Peyer's patch (tissue), 4 donors: Measurements from ENCODE around the gene ARMH3. TPM values are rescaled to one million over a fixed set of nuclear protein-coding genes. Genes with fewer than 3 reads are reported as not detected.

Source experiments
- DNase-seq, 3 donors: peaks; one replicate each; pipeline ENCODE4 v3.0.0-alpha.2; 2017 to 2019
- H3K27ac ChIP-seq, 4 donors: fragments of 200-600 bp; sonication (generic); one replicate each; pipeline ENCODE4 v1.5.1; 2016 to 2019
- H3K27me3 ChIP-seq, 2 donors: fragments of 200-600 bp; sonication (generic); one replicate each; pipeline ENCODE4 v1.5.1; 2019
- H3K36me3 ChIP-seq, 3 donors: fragments of 200-600 bp; sonication (generic); one replicate each; pipeline ENCODE4 v1.5.1; 2016 to 2019
- H3K4me1 ChIP-seq, 4 donors: fragments of 200-600 bp; sonication (generic); one replicate each; pipeline ENCODE4 v1.5.1; 2016 to 2019
- H3K4me3 ChIP-seq, 4 donors: fragments of 200-600 bp; sonication (generic); 1 replicate in 3 of 4; 2 replicates in 1 of 4; pipeline ENCODE4 v1.5.1; 2016 to 2019; ENCODE audit warnings: mild to moderate bottlenecking in 1 of 4
- H3K9me3 ChIP-seq, 4 donors: fragments of 200-600 bp; sonication (generic); one replicate each; pipeline ENCODE4 v1.5.1; 2016 to 2019; ENCODE audit warnings: mild to moderate bottlenecking in 1 of 4
- CTCF ChIP-seq, 6 experiments: fragments of 450-650 bp in 4 of 6; fragments of 200-600 bp in 2 of 6; sonication (generic) in 1 of 6; IDR thresholded peaks; one replicate each; pipeline ENCODE4 v1.5.1; 2017 to 2019; ENCODE audit warnings: antibody characterized with exemption in 6 of 6, mild to moderate bottlenecking in 3 of 6, moderate library complexity in 1 of 6
- POLR2A ChIP-seq, 2 donors: fragments of 450-650 bp; IDR thresholded peaks; one replicate each; pipeline ENCODE4 v1.5.1; 2017; ENCODE audit warnings: antibody characterized with exemption in 2 of 2, mild to moderate bottlenecking in 2 of 2, moderate library complexity in 2 of 2
- total RNA-seq, 4 donors: library from RNA; depleted of rRNA; stranded (reverse); fragments of >200 nt; gene quantifications; one replicate each; pipeline ENCODE4 v1.1.0, GENCODE V29; 2016

ARMH3 gene
- total RNA-seq, 4 donors from 2014 or later: 15.8 to 29.2 (median 23.0) TPM

GRCh38 chr10:101816913-101817336 is 239.0 kb downstream of the ARMH3 start:
- Histone ChIP-seq H3K4me1 (peaks cover 0 to 32% (median 9%) of the 10 kb centered on the region in 4 donors), H3K4me3 (peak overlapping the region; percentile 79 to 100 (median 95)), H3K27me3 (no peaks in the 10 kb centered on the region), H3K27ac (peak overlapping the region; percentile 95 to 97 (median 95)), H3K9me3 (no peaks in the 10 kb centered on the region), H3K36me3 (peaks cover 0 to 11% (median 0%) of the 10 kb centered on the region in 3 donors)
- no peak for DNase-seq
- TF ChIP-seq POLR2A (IDR thresholded peaks at IDR 0.05): no peak
- TF ChIP-seq CTCF (IDR thresholded peaks at IDR 0.05): no peak

- peak overlapping the region in 2 of 4 donors; percentile 95 for H3K27ac ChIP-seq
- no peak for DNase-seq
- H3K9me3 ChIP-seq: no peaks in the 10 kb centered on the region
- peaks cover 0 to 17% (median 0%) of the 10 kb centered on the region in 3 donors for H3K36me3 ChIP-seq
- peak overlapping the region; percentile 79 to 100 (median 95) for H3K4me3 ChIP-seq
- H3K4me1 ChIP-seq: peaks cover 0 to 32% (median 9%) of the 10 kb centered on the region in 4 donors
- no peaks in the 10 kb centered on the region for H3K27me3 ChIP-seq
- TF ChIP-seq POLR2A (IDR thresholded peaks at IDR 0.05): no peak
- no peak for TF ChIP-seq CTCF (IDR thresholded peaks at IDR 0.05)
Observed at GRCh38 chr10:101816376-101816775, 239.6 kb downstream of the ARMH3 start.

- Histone ChIP-seq H3K27ac (peak overlapping the region in 1 of 4 donors; percentile 95), H3K27me3 (no peaks in the 10 kb centered on the region), H3K9me3 (no peaks in the 10 kb centered on the region), H3K36me3 (peaks cover 0 to 35% (median 0%) of the 10 kb centered on the region in 3 donors), H3K4me1 (peaks cover 0 to 26% (median 9%) of the 10 kb centered on the region in 4 donors), H3K4me3 (peak overlapping the region; percentile 79 to 100 (median 95))
- no peak for DNase-seq
- no peak for TF ChIP-seq CTCF (IDR thresholded peaks at IDR 0.05)
- no peak for TF ChIP-seq POLR2A (IDR thresholded peaks at IDR 0.05)
Observed at GRCh38 chr10:101814466-101815071, 241.4 kb downstream of the ARMH3 start.

GRCh38 chr10:101812606-101813005 is 243.4 kb downstream of the ARMH3 start:
- peaks cover 0 to 18% (median 5%) of the 10 kb centered on the region in 4 donors for H3K4me1 ChIP-seq
- no peak overlapping the region for H3K27ac ChIP-seq
- H3K9me3 ChIP-seq: no peaks in the 10 kb centered on the region
- H3K36me3 ChIP-seq: peaks cover 0 to 53% (median 0%) of the 10 kb centered on the region in 3 donors
- no peak for DNase-seq
- H3K27me3 ChIP-seq: no peaks in the 10 kb centered on the region
- no peak for TF ChIP-seq POLR2A (IDR thresholded peaks at IDR 0.05)
- TF ChIP-seq CTCF (IDR thresholded peaks at IDR 0.05): no peak
- H3K4me3 ChIP-seq: no peak overlapping the region

- H3K9me3 ChIP-seq: no peaks in the 10 kb centered on the region
- no peak overlapping the region for H3K27ac ChIP-seq
- DNase-seq: no peak
- H3K36me3 ChIP-seq: peaks cover 0 to 98% (median 0%) of the 10 kb centered on the region in 3 donors
- TF ChIP-seq CTCF (IDR thresholded peaks at IDR 0.05) (no peak), POLR2A (IDR thresholded peaks at IDR 0.05) (no peak)
- no peak overlapping the region for H3K4me3 ChIP-seq
- H3K4me1 ChIP-seq: no peaks in the 10 kb centered on the region
- H3K27me3 ChIP-seq: no peaks in the 10 kb centered on the region
Observed at GRCh38 chr10:101807158-101807557, 248.8 kb downstream of the ARMH3 start.
